GM18520 (cell line): ENCODE data around the gene BCAP31.

ENCODE experiments used
- ATAC-seq: cut with Tn5 transposase; IDR thresholded peaks from one replicate; pipeline ENCODE4 v1.9.1; 2021; ENCODE audit not compliant: unreplicated experiment

BCAP31 gene

GRCh38 chrX:153657161-153657560 is 67.0 kb downstream of the BCAP31 start:
- no peak for ATAC-seq

GRCh38 chrX:153653556-153653955 is 70.6 kb downstream of the BCAP31 start:
- ATAC-seq = no peak

DNA sequence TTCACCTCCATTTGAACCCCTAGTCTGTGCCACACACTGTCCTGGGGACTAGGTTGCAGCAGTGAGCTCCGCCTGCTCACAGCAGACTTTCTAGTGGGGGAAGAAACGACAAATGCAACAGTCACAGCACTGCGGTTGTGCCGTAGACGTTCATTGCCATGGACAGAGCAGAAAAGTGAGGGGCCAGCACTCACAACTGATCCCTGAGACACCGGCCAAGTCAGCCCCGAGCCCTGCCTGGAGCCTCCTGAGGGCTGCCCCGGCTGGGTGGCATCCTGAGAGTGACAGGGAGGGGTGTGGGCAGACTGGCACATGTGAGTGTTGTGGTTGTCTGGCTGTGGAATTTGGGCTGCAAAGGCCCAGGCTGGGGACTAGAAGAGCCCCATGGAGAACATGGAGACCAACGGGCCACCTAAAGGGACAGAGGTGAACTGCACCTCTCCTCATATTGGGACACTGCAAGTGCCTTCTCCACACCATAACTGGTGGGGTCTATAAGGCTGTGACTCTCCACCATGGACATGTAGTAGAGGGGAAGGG is 72.6 kb downstream of the BCAP31 start:
- no peak for ATAC-seq

DNA sequence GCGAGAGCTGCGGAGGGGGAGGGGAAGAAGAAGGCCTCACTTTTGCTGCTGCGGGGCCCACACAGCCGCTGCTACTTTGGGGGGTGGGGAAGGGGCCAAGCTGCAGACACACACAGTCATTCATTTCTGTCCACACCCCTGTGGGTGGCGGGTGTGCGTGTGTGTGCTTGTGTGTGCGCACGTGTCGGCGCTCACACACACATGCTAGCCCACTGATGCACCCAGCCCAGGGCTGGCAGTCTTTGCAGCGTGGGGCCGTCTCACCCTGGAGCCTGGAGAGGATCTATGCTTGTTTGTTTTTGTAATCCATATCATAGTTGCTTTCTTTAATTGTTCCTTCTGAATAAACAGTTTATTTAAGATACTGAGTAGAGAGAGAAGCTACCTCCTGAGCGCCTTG is 73.2 kb downstream of the BCAP31 start:
- no peak for ATAC-seq
